HUES48 (cell line): ENCODE measurements around the gene HLCS.

ENCODE experiments used
- H3K27ac ChIP-seq: one replicate; pipeline ENCODE4 v1.7.0; 2013; ENCODE audit warnings: low read depth, low read length, inconsistent platforms
- H3K27me3 ChIP-seq: 2 replicates; pipeline ENCODE4 v1.6.1; 2013; ENCODE audit warnings: mild to moderate bottlenecking, low read length; ENCODE audit not compliant: control insufficient read depth, insufficient read depth
- H3K36me3 ChIP-seq: 2 replicates; pipeline ENCODE4 v1.6.1; 2013; ENCODE audit warnings: low read length; ENCODE audit not compliant: control insufficient read depth, insufficient read depth
- H3K4me1 ChIP-seq: 2 replicates; pipeline ENCODE4 v1.6.1; 2013; ENCODE audit warnings: mild to moderate bottlenecking, low read length; ENCODE audit not compliant: control insufficient read depth, insufficient read depth
- H3K4me3 ChIP-seq: 2 replicates; pipeline ENCODE4 v1.5.1; 2013; ENCODE audit warnings: mild to moderate bottlenecking, low read depth, low read length
- H3K9ac ChIP-seq: 2 replicates; pipeline ENCODE4 v1.6.1; 2013; ENCODE audit warnings: mild to moderate bottlenecking, low read depth, low read length, moderate library complexity
- H3K9me3 ChIP-seq: 2 replicates; pipeline ENCODE4 v1.6.1; 2013; ENCODE audit warnings: low read length; ENCODE audit not compliant: control insufficient read depth, insufficient read depth

HLCS gene

GRCh38 chr21:36785615-36786014 is 180.9 kb downstream of the HLCS start:
- no peak overlapping the region for H3K4me3 ChIP-seq
- no peaks in the 10 kb centered on the region for H3K27me3 ChIP-seq
- peaks cover 6% of the 10 kb centered on the region; the same call in 1 of the 2 replicates for H3K9me3 ChIP-seq
- H3K27ac ChIP-seq = no peak overlapping the region
- no peak overlapping the region for H3K9ac ChIP-seq
- H3K36me3 ChIP-seq = no peaks in the 10 kb centered on the region
- H3K4me1 ChIP-seq = 0 out of 2 replicates have a peak, but pooled peaks cover 4% of the 10 kb centered on the region

GRCh38 chr21:36784947-36785346 is 181.5 kb downstream of the HLCS start:
- Histone ChIP-seq H3K4me3 (no peak overlapping the region), H3K4me1 (0 out of 2 replicates have a peak, but pooled peaks cover 4% of the 10 kb centered on the region), H3K27me3 (no peaks in the 10 kb centered on the region), H3K27ac (no peak overlapping the region), H3K9me3 (peaks cover 11% of the 10 kb centered on the region), H3K9ac (no peak overlapping the region), H3K36me3 (no peaks in the 10 kb centered on the region)

- Histone ChIP-seq H3K9me3 (peaks cover 11% of the 10 kb centered on the region), H3K27ac (no peak overlapping the region), H3K36me3 (no peaks in the 10 kb centered on the region), H3K27me3 (no peaks in the 10 kb centered on the region), H3K4me3 (no peak overlapping the region), H3K9ac (no peak overlapping the region), H3K4me1 (0 out of 2 replicates have a peak, but pooled peaks cover 4% of the 10 kb centered on the region)
Measured at GRCh38 chr21:36783612-36784374, 182.7 kb downstream of the HLCS start.

GRCh38 chr21:36780861-36781260 is 185.6 kb downstream of the HLCS start:
- Histone ChIP-seq H3K36me3 (no peaks in the 10 kb centered on the region), H3K9ac (no peak overlapping the region), H3K27me3 (no peaks in the 10 kb centered on the region), H3K27ac (no peak overlapping the region), H3K4me1 (0 out of 2 replicates have a peak, but pooled peaks cover 4% of the 10 kb centered on the region), H3K4me3 (no peak overlapping the region), H3K9me3 (peaks cover 11% of the 10 kb centered on the region)

- H3K9me3 ChIP-seq = peaks cover 11% of the 10 kb centered on the region
- H3K27ac ChIP-seq = no peak overlapping the region
- no peak overlapping the region for H3K9ac ChIP-seq
Measured at GRCh38 chr21:36776981-36777617, 189.4 kb downstream of the HLCS start.

GRCh38 chr21:36773995-36774394 is 192.5 kb downstream of the HLCS start:
- H3K9me3 ChIP-seq = no peaks in the 10 kb centered on the region
- H3K27me3 ChIP-seq = no peaks in the 10 kb centered on the region
- H3K4me1 ChIP-seq = no peaks in the 10 kb centered on the region
- H3K36me3 ChIP-seq = no peaks in the 10 kb centered on the region
- H3K27ac ChIP-seq = no peak overlapping the region
- H3K4me3 ChIP-seq = no peak overlapping the region
- H3K9ac ChIP-seq = no peak overlapping the region

More at GRCh38 chr21:36776981-36777617, 189.4 kb downstream of the HLCS start:
- H3K4me3 ChIP-seq = no peak overlapping the region
- H3K36me3 ChIP-seq = no peaks in the 10 kb centered on the region
- no peaks in the 10 kb centered on the region for H3K4me1 ChIP-seq
- H3K27me3 ChIP-seq = no peaks in the 10 kb centered on the region

- no peak overlapping the region for H3K9ac ChIP-seq
- no peaks in the 10 kb centered on the region for H3K9me3 ChIP-seq
- H3K27ac ChIP-seq = no peak overlapping the region
Measured at GRCh38 chr21:36773117-36773516, 193.4 kb downstream of the HLCS start.

GRCh38 chr21:36769051-36769839 is 197.2 kb downstream of the HLCS start:
- Histone ChIP-seq H3K9me3 (no peaks in the 10 kb centered on the region), H3K4me1 (no peaks in the 10 kb centered on the region), H3K9ac (no peak overlapping the region), H3K36me3 (no peaks in the 10 kb centered on the region), H3K27me3 (no peaks in the 10 kb centered on the region), H3K27ac (no peak overlapping the region), H3K4me3 (no peak overlapping the region)

More at GRCh38 chr21:36773117-36773516, 193.4 kb downstream of the HLCS start:
- Histone ChIP-seq H3K4me1 (no peaks in the 10 kb centered on the region), H3K36me3 (no peaks in the 10 kb centered on the region), H3K27me3 (no peaks in the 10 kb centered on the region), H3K4me3 (no peak overlapping the region)

GRCh38 chr21:36768496-36768895 is 198.0 kb downstream of the HLCS start:
- Histone ChIP-seq H3K36me3 (no peaks in the 10 kb centered on the region), H3K9ac (no peak overlapping the region), H3K4me1 (no peaks in the 10 kb centered on the region), H3K9me3 (no peaks in the 10 kb centered on the region), H3K27ac (no peak overlapping the region), H3K4me3 (no peak overlapping the region), H3K27me3 (no peaks in the 10 kb centered on the region)

GRCh38 chr21:36767096-36767495 is 199.4 kb downstream of the HLCS start:
- Histone ChIP-seq H3K4me3 (no peak overlapping the region), H3K9me3 (no peaks in the 10 kb centered on the region), H3K27ac (no peak overlapping the region), H3K36me3 (no peaks in the 10 kb centered on the region), H3K4me1 (no peaks in the 10 kb centered on the region), H3K27me3 (no peaks in the 10 kb centered on the region), H3K9ac (no peak overlapping the region)
